ENCODE measurements around the gene PILRA. TPM values are rescaled to one million over a fixed set of nuclear protein-coding genes. Genes with fewer than 3 reads are reported as not detected.

The PILRA gene
- total and polyA plus RNA-seq, 2 of the 13 experiments (the other 11 are each of a cell fraction or from before 2014, with no cell fraction given), result 0.13 to 1.3 TPM

GRCh38 chr7:100372694-100373093, 593 bp upstream of the PILRA start:
- no peaks in the 10 kb centered on the region for H3K9me3 ChIP-seq (ENCODE audit: low read length)
- no peaks in the 10 kb centered on the region for H4K20me1 ChIP-seq (ENCODE audit: insufficient read depth, low read length)
- BruUV-seq (replicated peaks), result no TSS peak
- WGBS (ENCODE audit: low lambda C conversion rate), result 60% methylated on average over 3 of the region's 6 CpGs
- intact Hi-C loops (cut with micrococcal nuclease; ENCODE audit: unreplicated experiment) (no loop called here), in situ Hi-C loops (cut with HindIII; ENCODE audit: extremely low pct_ligation_motif_present, low pct_unique_long_range_greater_than_20kb) (no loop called here)
- ChIA-PET CTCF (ENCODE audit: low intra/inter-chr PET ratio, low total read pairs) (no interaction called here), POLR2A (interaction anchor here (0.9 kb wide), 1 partner anchor 9 kb away, joined by 3 read pairs; no protein-coding TSS in a partner anchor)
- no peak overlapping the region for H3K9ac ChIP-seq (ENCODE audit: insufficient read depth, low read depth, low read length)
- H3K27me3 ChIP-seq (ENCODE audit: control insufficient read depth in 1 of 2, insufficient read depth in 2 of 2, low read length in 2 of 2), result no peaks in the 10 kb centered on the region; a peak in 2 of 5 replicates
- DNase-seq (ENCODE audit: low spot score) (no peak), FAIRE-seq (no peak), ATAC-seq (peak; percentile 33)
- H3K27ac ChIP-seq (ENCODE audit: extremely low read length, insufficient read depth, low read length), result no peak overlapping the region
- no peaks in the 10 kb centered on the region for H3K79me2 ChIP-seq (ENCODE audit: insufficient read depth, low read length)
- H3K4me1 ChIP-seq (ENCODE audit: insufficient read depth, low read length), result peaks cover 9% of the 10 kb centered on the region; the same call in 1 of the 2 replicates
- 0 out of 2 replicates have a peak overlapping the region, but pooled peaks have one; percentile 18 for H3K4me2 ChIP-seq (ENCODE audit: low read depth, low read length)
- H2AFZ ChIP-seq (ENCODE audit: low read length), result no peak overlapping the region
- no peak for TF ChIP-seq ZNF407 (CRISPR knock-in tag; IDR thresholded peaks at IDR 0.05; ENCODE audit: not compliant biosample characterization)
- TF ChIP-seq RAD51 (IDR thresholded peaks at IDR 0.05; ENCODE audit: borderline replicate concordance), result peak; percentile 16; the same call in 1 of the 2 replicates
- no peak for TF ChIP-seq LCORL (IDR thresholded peaks at IDR 0.05)
- TF ChIP-seq LCORL (CRISPR knock-in tag; IDR thresholded peaks at IDR 0.05), result no peak
- no peak for TF ChIP-seq ATF6 (CRISPR knock-in tag; conservative IDR thresholded peaks at IDR 0.05)
- H3K4me3 ChIP-seq (replicated peaks in 1 of 3; ENCODE audit: insufficient read depth in 1 of 3, low read depth in 2 of 3, low read length in 3 of 3), result no peak overlapping the region; a peak in 1 of 6 replicates
- H3K36me3 ChIP-seq (replicated peaks in 1 of 2; ENCODE audit: control insufficient read depth in 1 of 2, insufficient read depth in 2 of 2, low read length in 2 of 2), result no peaks in the 10 kb centered on the region

All from HepG2 (cell line).